ENCODE results near the gene SPRYD3.
"Not testable (repeated sequence)": the region's sequence is repeated elsewhere in the genome, so short reads cannot be mapped to it uniquely, and the experiment has no call there.

SPRYD3 gene

DNA sequence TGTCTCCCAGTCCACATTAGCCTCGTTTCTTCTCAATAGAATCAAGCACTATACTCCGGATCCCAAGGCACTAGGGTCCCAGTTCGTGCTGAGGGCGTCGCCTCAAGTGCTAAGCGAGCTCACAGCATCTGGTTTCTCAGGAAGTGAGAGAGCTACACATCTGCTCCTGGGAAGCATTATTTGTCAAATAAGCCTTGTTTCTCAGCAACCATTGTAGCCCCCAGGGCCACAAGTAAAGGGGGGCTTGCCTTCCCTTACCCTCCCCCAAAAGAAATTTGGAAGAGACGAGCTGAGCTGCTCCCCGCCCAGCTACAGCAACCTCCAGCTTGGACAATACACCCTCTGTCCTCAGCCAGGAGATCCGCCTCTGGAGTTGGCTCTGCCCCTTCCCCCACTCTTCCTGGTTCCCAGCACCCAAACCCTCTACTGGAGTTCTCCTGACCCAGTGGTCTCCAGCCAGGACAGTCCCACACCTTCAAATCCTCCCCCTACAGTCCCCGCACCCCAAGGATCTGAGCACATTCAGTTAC lies 35.1 kb downstream of the SPRYD3 start:
- no peak overlapping the region for H3K4me3 ChIP-seq (replicated peaks in 1 of 2; ENCODE audit: low read depth in 2 of 2, low read length in 2 of 2)
- DNase-seq (ENCODE audit: low read depth in 2 of 2) = peak; percentile 31 to 40
- TF ChIP-seq, protein P1, sequence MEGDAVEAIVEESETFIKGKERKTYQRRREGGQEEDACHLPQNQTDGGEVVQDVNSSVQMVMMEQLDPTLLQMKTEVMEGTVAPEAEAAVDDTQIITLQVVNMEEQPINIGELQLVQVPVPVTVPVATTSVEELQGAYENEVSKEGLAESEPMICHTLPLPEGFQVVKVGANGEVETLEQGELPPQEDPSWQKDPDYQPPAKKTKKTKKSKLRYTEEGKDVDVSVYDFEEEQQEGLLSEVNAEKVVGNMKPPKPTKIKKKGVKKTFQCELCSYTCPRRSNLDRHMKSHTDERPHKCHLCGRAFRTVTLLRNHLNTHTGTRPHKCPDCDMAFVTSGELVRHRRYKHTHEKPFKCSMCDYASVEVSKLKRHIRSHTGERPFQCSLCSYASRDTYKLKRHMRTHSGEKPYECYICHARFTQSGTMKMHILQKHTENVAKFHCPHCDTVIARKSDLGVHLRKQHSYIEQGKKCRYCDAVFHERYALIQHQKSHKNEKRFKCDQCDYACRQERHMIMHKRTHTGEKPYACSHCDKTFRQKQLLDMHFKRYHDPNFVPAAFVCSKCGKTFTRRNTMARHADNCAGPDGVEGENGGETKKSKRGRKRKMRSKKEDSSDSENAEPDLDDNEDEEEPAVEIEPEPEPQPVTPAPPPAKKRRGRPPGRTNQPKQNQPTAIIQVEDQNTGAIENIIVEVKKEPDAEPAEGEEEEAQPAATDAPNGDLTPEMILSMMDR (IDR thresholded peaks at IDR 0.05; ENCODE audit: low read depth, low read length) = no peak

DNA sequence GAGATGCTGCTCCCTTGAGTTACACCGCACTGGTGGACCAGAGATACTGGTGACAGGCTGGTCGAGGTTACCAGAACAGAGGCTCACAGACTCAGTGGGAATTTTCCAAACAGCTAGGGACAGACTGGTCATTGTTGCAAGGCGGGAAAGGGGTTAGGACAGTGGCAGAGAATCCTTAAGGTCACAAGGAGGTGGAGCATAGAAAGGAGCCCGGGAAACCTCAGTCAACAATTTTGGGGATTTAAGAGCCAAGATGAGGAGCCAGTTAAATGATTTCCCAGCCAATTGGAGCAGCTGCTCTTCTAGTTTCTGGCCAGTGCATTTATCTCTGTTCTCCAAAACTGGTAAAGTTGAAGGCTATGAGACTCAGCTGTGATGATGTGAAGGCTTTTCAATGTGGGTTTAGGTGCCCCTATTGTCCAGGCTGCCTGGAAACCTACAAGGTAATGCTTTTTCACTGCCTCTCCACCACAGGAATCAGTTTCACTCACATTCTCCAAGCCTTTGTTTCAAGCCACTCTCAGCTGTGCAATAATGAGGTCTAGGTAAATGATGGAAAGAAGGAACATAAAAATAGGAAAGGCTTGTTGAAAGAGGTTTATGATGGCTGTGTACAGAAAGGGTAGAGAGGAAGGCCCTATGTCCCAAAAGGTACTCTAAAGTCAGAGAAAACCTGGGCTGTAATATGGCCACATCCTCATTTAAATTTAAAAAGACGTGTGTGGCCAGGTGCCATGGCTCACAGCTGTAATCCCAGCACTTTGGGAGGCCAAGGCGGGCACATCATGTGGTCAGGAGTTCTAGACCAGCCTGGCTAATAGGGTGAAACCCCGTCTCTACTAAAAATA lies 36.4 kb downstream of the SPRYD3 start:
- TF ChIP-seq, protein P1 (IDR thresholded peaks at IDR 0.05; ENCODE audit: low read depth, low read length) = no peak
- DNase-seq (ENCODE audit: low read depth in 2 of 2) = no peak
- H3K4me3 ChIP-seq (replicated peaks in 1 of 2; ENCODE audit: low read depth in 2 of 2, low read length in 2 of 2) = no peak overlapping the region

DNA sequence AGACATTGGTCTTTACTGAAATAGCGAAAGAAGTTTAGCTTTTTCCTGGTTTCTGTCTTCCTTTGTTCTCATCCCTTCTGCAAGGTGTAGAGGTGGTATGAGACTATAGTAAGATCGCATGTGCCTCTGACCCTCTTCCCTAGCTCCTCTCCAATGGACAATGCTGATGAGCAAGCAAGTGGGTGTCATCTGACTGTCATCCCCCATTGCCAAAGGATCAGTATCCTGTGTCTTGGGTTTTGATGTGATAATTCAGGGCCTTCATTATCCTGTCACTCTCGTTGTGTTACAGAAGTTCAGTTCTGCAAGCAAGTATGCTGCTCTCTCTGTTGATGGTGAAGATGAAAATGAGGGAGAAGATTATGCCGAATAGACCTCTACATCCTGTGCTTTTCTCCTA lies 39.3 kb downstream of the SPRYD3 start:
- no peak for DNase-seq (ENCODE audit: low read depth in 2 of 2)
- TF ChIP-seq, protein P1 (IDR thresholded peaks at IDR 0.05; ENCODE audit: low read depth, low read length) = no peak
- H3K4me3 ChIP-seq (replicated peaks in 1 of 2; ENCODE audit: low read depth in 2 of 2, low read length in 2 of 2) = no peak overlapping the region

DNA sequence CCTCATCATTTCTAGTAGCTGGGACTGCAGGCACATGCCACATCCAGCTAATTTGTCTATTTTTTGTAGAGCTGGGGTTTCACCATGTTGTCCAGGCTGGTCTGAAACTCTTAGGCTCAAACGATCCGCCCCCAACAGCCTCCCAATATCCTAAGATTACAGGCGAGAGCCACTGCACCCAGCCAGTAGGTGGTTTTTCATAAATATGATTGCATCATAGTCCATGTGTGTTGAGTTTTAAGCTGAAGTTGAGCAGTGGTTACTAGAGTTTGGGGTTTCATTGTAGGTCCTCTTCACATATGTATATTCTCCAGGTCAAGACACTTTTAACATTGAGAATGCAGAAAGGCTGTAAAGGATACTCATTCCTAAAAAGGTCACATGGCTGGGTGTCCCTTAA lies 42.4 kb downstream of the SPRYD3 start:
- TF ChIP-seq, protein P1 (IDR thresholded peaks at IDR 0.05; ENCODE audit: low read depth, low read length) = no peak
- H3K4me3 ChIP-seq (replicated peaks in 1 of 2; ENCODE audit: low read depth in 2 of 2, low read length in 2 of 2) = no peak overlapping the region
- DNase-seq (ENCODE audit: low read depth in 2 of 2) = no peak

DNA sequence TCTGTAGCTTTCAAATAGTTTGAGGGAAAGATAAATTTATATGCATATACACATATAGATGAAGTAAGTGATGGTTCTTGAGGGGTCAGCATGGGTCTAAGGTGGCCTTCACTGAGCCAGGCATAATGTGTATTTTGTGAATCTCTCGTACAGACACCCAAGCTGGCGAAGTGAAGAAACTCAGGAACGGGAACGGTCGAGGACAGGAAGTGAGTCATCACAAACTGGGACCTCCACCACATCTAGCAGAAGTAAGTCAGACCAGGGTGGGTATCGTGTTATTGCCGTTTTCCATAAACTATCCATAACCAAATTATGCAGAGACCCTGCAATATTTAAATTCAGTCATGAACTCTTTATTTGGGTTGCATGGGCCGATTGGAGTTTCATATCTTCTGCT lies 44.7 kb downstream of the SPRYD3 start:
- DNase-seq (ENCODE audit: low read depth in 2 of 2) = no peak
- H3K4me3 ChIP-seq (replicated peaks in 1 of 2; ENCODE audit: low read depth in 2 of 2, low read length in 2 of 2) = no peak overlapping the region
- TF ChIP-seq, protein P1 (IDR thresholded peaks at IDR 0.05; ENCODE audit: low read depth, low read length) = no peak

DNA sequence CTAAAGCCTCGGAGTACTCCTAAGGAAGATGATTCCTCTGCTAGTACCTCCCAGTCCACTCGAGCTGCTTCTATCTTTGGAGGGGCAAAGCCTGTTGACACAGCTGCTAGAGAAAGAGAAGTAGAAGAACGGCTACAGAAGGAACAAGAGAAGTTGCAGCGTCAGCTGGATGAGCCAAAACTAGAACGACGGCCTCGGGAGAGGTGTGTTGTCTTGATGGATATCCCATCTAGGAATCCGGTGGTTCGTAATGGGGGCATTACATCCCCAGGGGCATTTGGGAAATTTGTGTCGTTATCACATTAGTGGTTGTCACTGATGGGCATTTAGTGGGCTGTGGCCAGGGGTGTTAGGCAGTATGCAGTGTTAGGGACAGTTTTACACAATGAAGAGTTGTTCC lies 45.4 kb downstream of the SPRYD3 start:
- not testable (repeated sequence) for H3K4me3 ChIP-seq (replicated peaks in 1 of 2; ENCODE audit: low read depth in 2 of 2, low read length in 2 of 2); DNase-seq (ENCODE audit: low read depth in 2 of 2)

DNA sequence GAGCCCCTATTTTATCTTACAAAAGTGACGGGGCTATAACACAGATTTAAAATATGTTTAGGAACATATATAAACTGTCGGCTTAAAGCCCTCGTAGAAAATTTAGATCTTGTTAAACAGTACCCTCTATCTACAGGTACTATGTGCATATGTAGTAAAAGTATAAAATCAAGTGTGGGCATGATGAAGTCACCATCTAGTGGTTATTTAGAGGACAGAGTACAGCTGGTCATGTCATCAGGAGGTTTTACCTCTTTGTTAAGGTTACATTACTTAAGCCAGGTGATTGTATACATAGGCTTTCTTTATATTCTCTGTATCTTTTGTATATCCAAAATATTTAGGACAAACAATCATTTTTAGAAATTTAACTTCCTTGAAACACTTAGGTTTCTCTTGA lies 47.6 kb downstream of the SPRYD3 start:
- no peak overlapping the region for H3K4me3 ChIP-seq (replicated peaks in 1 of 2; ENCODE audit: low read depth in 2 of 2, low read length in 2 of 2)
- DNase-seq (ENCODE audit: low read depth in 2 of 2) = no peak
- TF ChIP-seq, protein P1 (IDR thresholded peaks at IDR 0.05; ENCODE audit: low read depth, low read length) = no peak

DNA sequence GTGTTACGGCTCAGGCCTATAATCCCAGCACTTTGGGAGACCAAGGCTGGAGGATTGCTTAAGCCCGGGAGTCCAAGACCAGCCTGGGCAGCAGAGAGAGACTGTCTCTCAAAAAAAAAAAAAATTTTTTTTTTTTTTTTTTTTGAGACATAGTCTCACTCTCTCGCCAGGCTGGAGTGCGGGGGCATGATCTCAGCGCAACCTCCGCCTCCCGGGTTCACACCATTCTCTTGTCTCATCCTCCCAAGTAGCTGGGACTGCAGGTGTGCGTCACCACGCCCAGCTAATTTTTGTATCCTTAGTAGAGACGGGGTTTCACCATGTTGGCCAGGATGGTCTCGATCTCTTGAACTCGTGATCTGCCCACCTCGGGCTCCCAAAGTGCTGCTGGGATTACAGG lies 52.2 kb downstream of the SPRYD3 start:
- DNase-seq (ENCODE audit: low read depth in 2 of 2); H3K4me3 ChIP-seq (replicated peaks in 1 of 2; ENCODE audit: low read depth in 2 of 2, low read length in 2 of 2): not testable (repeated sequence)
